ENCODE measurements around the gene BLVRB.
A peak's percentile ranks its signal among the peaks of the same experiment; 100 is the strongest.

The BLVRB gene

DNA sequence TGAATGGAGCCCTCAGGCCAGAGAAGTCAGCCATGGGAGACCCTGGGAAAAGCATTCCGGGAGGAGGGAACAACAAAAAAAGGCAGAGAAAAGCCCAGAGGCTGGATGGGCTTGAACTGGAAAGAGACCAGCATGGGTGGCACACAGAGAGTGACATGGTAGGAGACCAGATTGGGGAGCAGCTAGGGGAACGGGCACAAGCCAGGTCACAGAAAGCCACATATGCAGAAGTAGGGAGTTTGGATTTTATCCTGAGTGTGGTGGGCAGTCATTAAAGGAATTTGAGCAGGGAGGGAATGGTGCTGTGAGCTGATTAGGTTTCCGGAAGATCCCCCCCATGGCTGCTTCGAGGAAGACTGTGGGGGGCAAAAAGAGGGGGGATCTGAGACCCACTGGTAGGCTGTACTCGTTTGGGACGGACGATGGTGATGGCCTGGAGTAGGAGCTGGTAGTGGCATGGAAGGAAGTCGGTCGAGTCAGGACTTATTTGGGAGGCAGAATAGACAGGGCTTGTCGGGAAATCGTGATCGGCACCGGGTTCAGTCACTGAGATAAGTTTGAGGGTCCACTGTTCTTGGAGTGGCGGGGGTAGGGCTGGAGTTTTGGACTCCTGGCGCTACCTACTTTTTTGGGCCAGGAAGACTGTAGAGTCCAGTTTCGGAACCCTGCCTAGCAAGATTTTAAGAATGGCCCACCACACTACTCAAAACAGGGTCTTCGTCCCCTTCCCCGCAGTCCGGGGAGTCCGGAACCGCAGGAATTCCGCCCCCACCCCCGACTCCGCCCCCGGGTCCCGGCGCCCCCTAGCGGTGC lies 40.7 kb downstream of the BLVRB start:
- DNase-seq (ENCODE audit: extremely low spot score): no peak
- POLR2A ChIA-PET: interaction anchor here (0.6 to 1.1 kb wide), 3 partner anchors 9 to 38 kb away, joined by 3 to 7 read pairs (median 3); no protein-coding TSS in a partner anchor
- TF ChIP-seq, protein P1, sequence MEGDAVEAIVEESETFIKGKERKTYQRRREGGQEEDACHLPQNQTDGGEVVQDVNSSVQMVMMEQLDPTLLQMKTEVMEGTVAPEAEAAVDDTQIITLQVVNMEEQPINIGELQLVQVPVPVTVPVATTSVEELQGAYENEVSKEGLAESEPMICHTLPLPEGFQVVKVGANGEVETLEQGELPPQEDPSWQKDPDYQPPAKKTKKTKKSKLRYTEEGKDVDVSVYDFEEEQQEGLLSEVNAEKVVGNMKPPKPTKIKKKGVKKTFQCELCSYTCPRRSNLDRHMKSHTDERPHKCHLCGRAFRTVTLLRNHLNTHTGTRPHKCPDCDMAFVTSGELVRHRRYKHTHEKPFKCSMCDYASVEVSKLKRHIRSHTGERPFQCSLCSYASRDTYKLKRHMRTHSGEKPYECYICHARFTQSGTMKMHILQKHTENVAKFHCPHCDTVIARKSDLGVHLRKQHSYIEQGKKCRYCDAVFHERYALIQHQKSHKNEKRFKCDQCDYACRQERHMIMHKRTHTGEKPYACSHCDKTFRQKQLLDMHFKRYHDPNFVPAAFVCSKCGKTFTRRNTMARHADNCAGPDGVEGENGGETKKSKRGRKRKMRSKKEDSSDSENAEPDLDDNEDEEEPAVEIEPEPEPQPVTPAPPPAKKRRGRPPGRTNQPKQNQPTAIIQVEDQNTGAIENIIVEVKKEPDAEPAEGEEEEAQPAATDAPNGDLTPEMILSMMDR (IDR thresholded peaks at IDR 0.05; ENCODE audit: control extremely low read depth, extremely low read depth, low read depth, missing control alignments): no peak
- CTCF ChIA-PET: interaction anchor here (0.8 to 6.3 kb wide), 9 partner anchors 9 to 178 kb away, joined by 3 to 42 read pairs (median 4); partner anchors contain the start of genes BLVRB, PRX and SPTBN4

DNA sequence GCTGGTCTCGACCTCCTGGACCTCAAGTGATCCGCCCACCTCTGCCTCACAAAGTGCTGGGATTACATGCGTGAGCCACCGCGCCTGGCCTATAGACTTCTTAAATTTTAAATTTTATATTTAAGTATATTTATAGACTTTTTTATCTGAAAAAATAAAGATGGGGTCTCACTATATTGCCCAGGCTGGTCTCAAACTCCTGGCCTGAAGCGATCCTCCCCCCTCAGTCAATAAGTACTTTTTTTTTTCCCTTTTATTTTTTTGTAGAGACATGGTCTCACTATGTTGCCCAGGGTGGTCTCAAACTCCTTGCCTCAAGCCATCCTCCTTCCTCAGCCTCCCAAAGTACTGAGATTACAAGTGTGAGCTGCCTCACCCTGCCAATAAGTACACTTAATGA lies 41.6 kb downstream of the BLVRB start:
- POLR2A ChIA-PET: interaction anchor here (1.7 kb wide), 1 partner anchor 20 kb away, joined by 11 read pairs; the partner anchor contains the start of gene SERTAD3

DNA sequence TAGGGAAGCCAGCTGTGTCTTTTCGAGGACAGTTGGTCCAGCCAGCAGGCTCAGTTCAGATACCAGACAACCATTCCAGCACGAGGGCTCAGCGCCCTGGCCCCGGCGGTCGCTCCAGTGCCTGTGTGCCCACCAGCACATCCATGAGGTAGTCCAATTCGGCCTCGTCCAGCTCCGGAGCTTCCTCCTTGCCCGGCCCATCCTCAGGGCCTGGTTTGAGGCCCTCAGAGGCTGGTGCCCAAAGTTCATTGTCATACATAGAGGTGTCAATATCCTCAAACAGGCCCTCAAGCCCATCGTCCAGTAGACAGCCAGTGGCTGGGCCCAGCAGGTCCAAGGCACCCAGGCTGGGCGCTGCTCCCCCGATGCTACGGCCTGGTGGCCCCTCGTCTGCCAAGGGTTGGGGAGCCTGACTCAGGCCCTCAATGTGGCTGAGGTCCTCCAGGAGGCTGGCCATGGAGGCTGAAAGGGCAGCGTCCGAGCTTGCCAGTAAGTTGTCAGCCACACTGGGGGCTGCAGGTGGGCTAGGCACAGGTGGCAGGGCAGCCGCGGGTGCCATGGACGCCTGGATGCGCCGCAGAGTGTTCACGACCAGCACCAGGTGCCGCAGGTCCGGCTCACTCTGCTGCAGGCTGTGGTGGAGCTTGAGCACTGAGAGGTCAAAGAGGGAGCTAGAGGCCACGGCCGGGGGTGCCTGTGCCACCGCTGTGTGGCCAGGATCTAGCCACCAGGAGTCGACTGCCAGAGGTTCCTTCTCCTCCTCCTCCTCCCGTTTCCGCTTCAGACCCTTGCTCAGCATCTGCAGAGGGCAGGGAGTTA lies 42.6 kb downstream of the BLVRB start:
- ChIA-PET POLR2A (interaction anchor here (0.5 to 1.7 kb wide), 3 partner anchors 17 to 43 kb away, joined by 3 to 11 read pairs (median 3); partner anchors contain the start of genes BLVRB and SERTAD3), CTCF (interaction anchor here (1.0 to 6.3 kb wide), 3 partner anchors 12 to 42 kb away, joined by 4 to 42 read pairs (median 15); partner anchors contain the start of genes BLVRB and SPTBN4)
- no peak for DNase-seq (ENCODE audit: extremely low spot score)
- TF ChIP-seq, protein P1 (IDR thresholded peaks at IDR 0.05; ENCODE audit: control extremely low read depth, extremely low read depth, low read depth, missing control alignments): no peak

More for the DNA sequence above, 41.6 kb downstream of the BLVRB start:
- CTCF ChIA-PET: interaction anchor here (0.8 to 6.3 kb wide), 8 partner anchors 8 to 179 kb away, joined by 3 to 42 read pairs (median 4); partner anchors contain the start of genes BLVRB and SPTBN4
- TF ChIP-seq, protein P1 (IDR thresholded peaks at IDR 0.05; ENCODE audit: control extremely low read depth, extremely low read depth, low read depth, missing control alignments): no peak
- DNase-seq (ENCODE audit: extremely low spot score): no peak

DNA sequence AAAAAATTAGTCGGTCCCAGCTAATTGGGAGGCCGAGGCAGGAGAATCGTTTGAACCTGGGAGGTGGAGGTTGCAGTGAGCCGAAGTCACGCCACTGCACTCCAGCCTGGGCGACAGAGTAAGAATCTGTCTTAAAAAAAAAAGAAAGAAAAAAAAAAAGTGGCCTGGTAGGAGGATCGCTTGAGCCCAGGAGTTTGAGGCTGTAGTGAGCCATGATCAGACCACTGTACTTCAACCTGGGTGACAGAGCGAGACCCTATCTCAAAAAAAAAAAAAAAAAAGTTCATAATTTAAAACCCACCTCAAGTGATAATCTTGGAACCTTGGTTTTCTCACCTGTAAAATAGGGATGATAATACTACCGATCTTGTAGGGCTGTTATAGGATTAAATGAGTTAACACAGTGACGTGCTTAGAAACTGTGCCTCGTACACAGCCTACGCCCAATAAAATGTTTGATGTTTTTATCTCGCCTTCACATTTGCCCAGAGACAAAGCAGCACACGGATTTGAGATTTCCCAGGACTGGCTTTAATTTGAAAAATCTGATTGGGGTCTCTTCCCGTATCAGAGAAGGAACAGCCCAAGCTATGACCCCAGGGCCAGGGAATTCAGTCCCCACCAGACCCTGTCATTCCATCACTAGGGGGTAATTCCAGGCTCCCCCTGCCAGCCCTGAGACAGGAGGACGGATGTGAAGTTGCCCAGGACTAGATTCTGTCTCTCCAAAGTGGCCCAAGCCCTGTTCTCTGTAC lies 43.4 kb downstream of the BLVRB start:
- POLR2A ChIA-PET: interaction anchor here (0.8 to 1.7 kb wide), 2 partner anchors 13 to 21 kb away, joined by 3 to 11 read pairs; partner anchors contain the start of gene SERTAD3
- no peak for DNase-seq (ENCODE audit: extremely low spot score)
- CTCF ChIA-PET: interaction anchor here (2.1 to 6.3 kb wide), 5 partner anchors 13 to 117 kb away, joined by 11 to 42 read pairs (median 15); partner anchors contain the start of genes BLVRB, SERTAD3 and SPTBN4
- TF ChIP-seq, protein P1 (IDR thresholded peaks at IDR 0.05; ENCODE audit: control extremely low read depth, extremely low read depth, low read depth, missing control alignments): no peak

DNA sequence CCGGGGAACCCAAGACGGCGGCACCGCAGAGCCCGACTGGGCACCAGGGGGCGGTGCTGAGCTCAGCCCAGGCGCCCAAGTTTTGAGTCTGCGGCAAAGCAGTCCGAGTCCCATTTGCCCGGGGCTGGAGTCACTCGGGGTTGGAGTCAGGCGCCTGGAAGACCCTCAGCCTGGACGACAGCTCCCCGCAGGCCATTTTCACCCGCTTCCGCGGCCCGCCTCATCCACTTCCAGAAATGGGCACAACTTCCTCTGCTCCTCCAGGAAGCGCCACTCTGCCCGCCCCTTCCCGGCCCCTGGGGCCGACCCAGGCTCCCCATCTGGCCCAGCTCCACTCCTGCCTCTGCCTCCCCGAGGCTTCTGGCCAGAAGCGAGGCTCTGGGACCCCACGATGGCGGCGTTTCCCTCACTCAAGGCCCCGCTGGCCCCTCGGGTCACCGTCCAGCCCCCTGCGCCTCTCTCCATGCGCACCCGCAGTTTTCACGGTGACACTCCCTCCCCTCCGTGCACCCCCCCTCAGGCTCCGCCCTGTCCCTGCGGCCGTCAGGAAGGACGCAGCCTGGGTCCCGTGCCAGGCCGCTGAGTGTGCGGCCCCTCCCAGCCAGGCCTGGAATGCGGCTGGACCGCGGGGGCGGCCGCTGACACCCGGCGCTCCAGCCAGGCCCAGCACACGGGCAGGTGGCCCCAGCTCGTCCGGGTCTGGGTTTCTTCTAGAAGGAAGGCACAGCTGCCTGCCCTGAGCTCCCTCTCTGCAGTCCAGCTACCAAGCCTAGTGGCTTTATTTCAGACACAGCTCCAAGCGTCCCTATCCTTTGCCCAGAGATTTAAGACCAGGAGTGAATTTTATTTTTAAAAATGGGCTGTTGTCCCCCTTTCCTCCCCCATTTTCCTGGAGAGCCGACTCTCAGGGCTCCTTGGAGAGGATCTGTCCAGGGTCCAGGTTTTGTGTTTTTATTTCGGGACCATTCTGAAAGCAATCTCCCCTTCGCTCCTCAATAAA lies 44.5 kb downstream of the BLVRB start:
- DNase-seq (ENCODE audit: extremely low spot score): peak; percentile 79
- TF ChIP-seq, protein P1 (IDR thresholded peaks at IDR 0.05; ENCODE audit: control extremely low read depth, extremely low read depth, low read depth, missing control alignments): peak; percentile 90

More for the DNA sequence above, 44.5 kb downstream of the BLVRB start:
- ChIA-PET POLR2A (interaction anchor here (0.6 to 1.8 kb wide), 15 partner anchors 8 to 150 kb away, joined by 3 to 12 read pairs (median 4); partner anchors contain the start of genes BLVRB, C19orf47 and PLD3), CTCF (interaction anchor here (0.8 to 6.3 kb wide), 25 partner anchors 8 to 357 kb away, joined by 3 to 42 read pairs (median 4); partner anchors contain the start of genes BLVRB, RAB4B, SERTAD3 and SPTBN4)
